ENCODE results near the gene MAP2K6. TPM values are rescaled to one million over a fixed set of nuclear protein-coding genes. Genes with fewer than 3 reads are reported as not detected.
"Not testable (repeated sequence)": the region's sequence is repeated elsewhere in the genome, so short reads cannot be mapped to it uniquely, and the experiment has no call there.

MAP2K6 gene
- total RNA-seq, 4 donors from 2014 or later = 3.6 to 5.6 (median 4.4) TPM

DNA sequence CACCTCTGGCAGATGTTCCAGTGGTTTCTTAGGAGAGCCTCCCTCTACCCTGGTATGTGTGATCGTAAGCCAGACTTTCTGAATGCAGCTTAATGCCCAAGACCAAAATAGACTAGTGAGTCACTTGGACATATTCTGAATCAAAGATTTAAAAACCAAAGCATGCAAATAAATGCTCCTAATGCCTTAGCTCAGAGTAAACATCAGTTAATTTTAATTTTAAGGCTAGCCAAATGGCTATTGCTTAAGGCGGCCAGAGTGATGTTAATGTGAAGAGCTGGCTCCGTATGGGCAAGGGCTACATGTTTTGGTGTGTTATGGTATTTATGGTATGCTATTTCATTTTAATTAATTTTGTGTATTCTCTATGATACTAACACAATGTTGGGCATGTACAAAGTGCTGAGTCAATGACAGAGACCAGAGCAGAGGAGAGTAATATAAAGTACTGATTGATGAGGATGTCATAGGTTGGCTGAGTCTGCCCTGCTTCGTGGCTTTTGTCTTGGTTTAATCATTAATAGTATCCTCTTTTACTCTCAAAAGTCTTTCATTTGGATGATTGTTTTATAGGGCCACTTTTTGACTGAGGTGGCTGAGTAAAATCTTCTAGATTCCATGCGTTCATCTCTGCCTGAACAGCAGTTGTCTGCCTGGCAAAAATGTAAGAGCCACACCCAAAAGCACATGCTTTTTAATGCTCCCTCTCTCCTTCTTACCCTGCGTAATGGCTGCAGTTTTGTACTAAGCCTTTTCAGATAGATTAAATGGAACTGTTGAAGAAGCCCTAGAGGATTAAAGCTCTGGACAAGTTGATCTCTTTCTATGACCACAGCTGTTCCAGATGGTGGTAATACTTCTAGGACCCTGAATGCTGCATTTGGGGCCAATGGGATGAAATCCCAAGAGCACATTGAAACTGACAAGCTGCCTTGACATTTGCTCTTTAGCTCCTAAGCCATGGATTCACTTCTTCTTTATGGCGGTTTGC lies 59.6 kb downstream of the MAP2K6 start:
- WGBS, 2 donors = 85 to 88% methylated on average over 7 of the region's 7 CpGs
- no peaks in the 10 kb centered on the region for H3K27me3 ChIP-seq
- intact Hi-C loops (cut with DNase I) = no loop called here
- no peak overlapping the region for H3K4me3 ChIP-seq (replicated peaks in 1 of 3)
- H3K36me3 ChIP-seq = no peaks in the 10 kb centered on the region
- H3K4me1 ChIP-seq = peaks cover 0 to 5% of the 10 kb centered on the region in 2 donors
- TF ChIP-seq, protein P1, sequence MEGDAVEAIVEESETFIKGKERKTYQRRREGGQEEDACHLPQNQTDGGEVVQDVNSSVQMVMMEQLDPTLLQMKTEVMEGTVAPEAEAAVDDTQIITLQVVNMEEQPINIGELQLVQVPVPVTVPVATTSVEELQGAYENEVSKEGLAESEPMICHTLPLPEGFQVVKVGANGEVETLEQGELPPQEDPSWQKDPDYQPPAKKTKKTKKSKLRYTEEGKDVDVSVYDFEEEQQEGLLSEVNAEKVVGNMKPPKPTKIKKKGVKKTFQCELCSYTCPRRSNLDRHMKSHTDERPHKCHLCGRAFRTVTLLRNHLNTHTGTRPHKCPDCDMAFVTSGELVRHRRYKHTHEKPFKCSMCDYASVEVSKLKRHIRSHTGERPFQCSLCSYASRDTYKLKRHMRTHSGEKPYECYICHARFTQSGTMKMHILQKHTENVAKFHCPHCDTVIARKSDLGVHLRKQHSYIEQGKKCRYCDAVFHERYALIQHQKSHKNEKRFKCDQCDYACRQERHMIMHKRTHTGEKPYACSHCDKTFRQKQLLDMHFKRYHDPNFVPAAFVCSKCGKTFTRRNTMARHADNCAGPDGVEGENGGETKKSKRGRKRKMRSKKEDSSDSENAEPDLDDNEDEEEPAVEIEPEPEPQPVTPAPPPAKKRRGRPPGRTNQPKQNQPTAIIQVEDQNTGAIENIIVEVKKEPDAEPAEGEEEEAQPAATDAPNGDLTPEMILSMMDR (IDR thresholded peaks at IDR 0.05) = no peak
- no peak for TF ChIP-seq POLR2A (IDR thresholded peaks at IDR 0.05)
- no peaks in the 10 kb centered on the region for H3K9me3 ChIP-seq
- no peak overlapping the region for H3K27ac ChIP-seq
- DNase-seq = no peak

DNA sequence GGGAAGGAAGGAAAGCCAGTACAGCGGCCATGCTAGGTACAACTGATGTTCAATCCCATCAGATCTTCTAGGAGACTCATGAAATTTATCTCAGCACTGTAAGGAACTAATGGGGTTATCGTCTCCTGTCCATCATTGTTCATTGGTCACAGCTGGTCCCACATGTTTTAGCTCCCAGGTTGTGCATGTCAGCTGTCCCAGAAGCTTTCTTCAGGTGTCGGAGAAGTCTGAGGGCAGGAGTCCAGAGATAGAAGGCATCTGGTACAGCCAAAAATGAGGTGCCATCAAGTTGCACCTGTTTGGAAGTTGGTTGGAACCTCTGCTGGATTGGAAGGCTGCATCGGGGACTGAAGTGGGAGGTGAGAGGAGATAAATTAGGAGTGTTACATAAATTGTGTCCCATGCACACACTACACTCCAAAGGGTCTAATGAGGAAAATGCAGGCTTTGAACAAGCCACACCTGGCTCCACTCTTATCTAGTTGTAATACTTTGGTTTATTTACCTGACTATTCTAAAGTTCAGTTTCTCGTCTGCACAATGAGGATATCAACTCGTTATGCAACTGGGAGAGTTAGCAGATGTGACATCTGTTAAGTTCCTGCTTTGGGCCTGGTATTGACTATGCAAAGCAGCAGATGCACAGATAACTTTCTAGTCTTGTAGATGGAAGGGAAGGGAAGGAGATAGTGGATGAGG lies 62.9 kb downstream of the MAP2K6 start:
- H3K27ac ChIP-seq = no peak overlapping the region
- intact Hi-C loops (cut with DNase I) = no loop called here
- no peaks in the 10 kb centered on the region for H3K9me3 ChIP-seq
- WGBS, 2 donors = 94 to 95% methylated on average over 6 of the region's 6 CpGs
- H3K36me3 ChIP-seq = no peaks in the 10 kb centered on the region
- TF ChIP-seq, protein P1 (IDR thresholded peaks at IDR 0.05) = no peak
- TF ChIP-seq POLR2A (IDR thresholded peaks at IDR 0.05) = no peak
- H3K4me3 ChIP-seq (replicated peaks in 1 of 3) = no peak overlapping the region
- H3K4me1 ChIP-seq = peaks cover 0 to 7% of the 10 kb centered on the region in 2 donors
- DNase-seq = no peak
- no peaks in the 10 kb centered on the region for H3K27me3 ChIP-seq

DNA sequence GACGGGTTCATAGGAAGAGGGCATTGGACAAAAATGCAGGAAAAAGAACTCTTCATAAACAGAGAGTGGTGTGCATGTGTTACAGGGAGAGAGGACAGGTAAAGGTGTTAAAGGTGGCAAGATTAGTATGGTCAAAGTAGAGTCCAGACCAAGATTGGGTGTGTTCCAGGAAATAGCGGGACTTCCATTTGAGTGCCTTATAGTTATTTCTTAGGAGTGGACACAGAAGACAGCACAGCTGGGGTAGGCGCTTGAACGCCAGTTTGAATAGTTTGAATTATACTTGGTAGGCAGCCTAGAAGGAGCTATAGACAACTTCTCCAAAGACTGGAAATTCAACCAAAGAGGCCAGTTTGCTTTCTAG lies 63.4 kb downstream of the MAP2K6 start:
- 84 to 89% methylated on average over 4 of the region's 4 CpGs for WGBS, 2 donors
- intact Hi-C loops (cut with DNase I) = no loop called here

DNA sequence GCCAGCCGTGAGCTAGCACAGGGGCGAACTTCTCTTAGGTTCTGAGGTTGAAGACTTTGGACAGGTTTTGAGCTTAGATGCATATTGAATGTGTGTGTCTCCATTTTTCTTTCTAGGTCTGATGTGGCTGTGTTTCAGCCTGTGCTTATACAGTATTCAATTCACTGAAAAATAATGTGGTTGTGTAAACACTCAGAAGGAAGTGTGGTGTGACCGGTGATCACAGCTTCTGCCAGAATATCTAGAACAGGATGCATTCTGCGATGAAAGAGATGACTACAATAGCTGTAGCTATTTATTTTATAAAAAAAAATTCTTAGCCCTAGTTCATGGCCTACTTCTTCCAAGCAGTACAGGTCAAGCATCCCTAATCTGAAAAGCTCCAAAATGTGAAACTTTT lies 64.4 kb downstream of the MAP2K6 start:
- no peak overlapping the region for H3K4me3 ChIP-seq (replicated peaks in 1 of 3)
- intact Hi-C loops (cut with DNase I) = no loop called here
- H3K27me3 ChIP-seq = no peaks in the 10 kb centered on the region
- WGBS, 2 donors = 76 to 84% methylated on average over 4 of the region's 4 CpGs
- H3K4me1 ChIP-seq = peaks cover 0 to 7% of the 10 kb centered on the region in 2 donors
- no peak overlapping the region for H3K27ac ChIP-seq
- H3K36me3 ChIP-seq = no peaks in the 10 kb centered on the region
- H3K9me3 ChIP-seq = no peaks in the 10 kb centered on the region
- DNase-seq = no peak
- no peak for TF ChIP-seq POLR2A (IDR thresholded peaks at IDR 0.05)
- TF ChIP-seq, protein P1 (IDR thresholded peaks at IDR 0.05) = no peak

More for the DNA sequence above, 63.4 kb downstream of the MAP2K6 start:
- H3K4me1 ChIP-seq = peaks cover 0 to 7% of the 10 kb centered on the region in 2 donors
- H3K27ac ChIP-seq = no peak overlapping the region
- H3K9me3 ChIP-seq = no peaks in the 10 kb centered on the region
- TF ChIP-seq, protein P1 (IDR thresholded peaks at IDR 0.05) = no peak
- no peak for TF ChIP-seq POLR2A (IDR thresholded peaks at IDR 0.05)
- H3K27me3 ChIP-seq = no peaks in the 10 kb centered on the region
- DNase-seq = no peak
- no peaks in the 10 kb centered on the region for H3K36me3 ChIP-seq
- H3K4me3 ChIP-seq (replicated peaks in 1 of 3) = no peak overlapping the region

DNA sequence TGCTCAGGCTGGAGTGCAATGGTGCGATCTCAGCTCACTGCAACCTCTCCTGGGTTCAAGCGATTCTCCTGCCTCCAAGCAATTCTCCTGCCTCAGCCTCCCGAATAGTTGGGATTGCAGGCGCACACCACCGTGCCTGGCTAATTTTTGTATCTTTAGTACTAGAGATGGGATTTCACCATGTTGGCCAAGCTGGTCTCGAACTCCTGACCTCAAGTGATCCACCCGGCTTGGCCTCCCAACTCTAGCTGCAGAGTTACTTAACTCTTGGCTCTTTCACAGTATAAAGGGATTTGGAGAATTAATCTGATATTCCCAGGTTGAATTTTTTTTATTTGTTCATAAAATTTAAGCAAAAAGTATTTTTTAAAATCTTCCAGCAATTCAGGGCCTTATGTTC lies 65.3 kb downstream of the MAP2K6 start:
- WGBS, 2 donors = 89 to 97% methylated on average over 7 of the region's 7 CpGs
- H3K9me3 ChIP-seq; H3K4me1 ChIP-seq; intact Hi-C loops (cut with DNase I); H3K36me3 ChIP-seq; H3K4me3 ChIP-seq (replicated peaks in 1 of 3); DNase-seq; H3K27me3 ChIP-seq; H3K27ac ChIP-seq: not testable (repeated sequence)
